Superior temporal gyrus (tissue), 1 donor: Measurements from ENCODE around the gene SYNDIG1L.
"Not testable (repeated sequence)": the region's sequence is repeated elsewhere in the genome, so short reads cannot be mapped to it uniquely, and the experiment has no call there.

Experiments used
- DNase-seq: peaks from one replicate; pipeline ENCODE4 v3.0.0-alpha.2; 2016; ENCODE audit errors: extremely low spot score

Gene SYNDIG1L

DNA sequence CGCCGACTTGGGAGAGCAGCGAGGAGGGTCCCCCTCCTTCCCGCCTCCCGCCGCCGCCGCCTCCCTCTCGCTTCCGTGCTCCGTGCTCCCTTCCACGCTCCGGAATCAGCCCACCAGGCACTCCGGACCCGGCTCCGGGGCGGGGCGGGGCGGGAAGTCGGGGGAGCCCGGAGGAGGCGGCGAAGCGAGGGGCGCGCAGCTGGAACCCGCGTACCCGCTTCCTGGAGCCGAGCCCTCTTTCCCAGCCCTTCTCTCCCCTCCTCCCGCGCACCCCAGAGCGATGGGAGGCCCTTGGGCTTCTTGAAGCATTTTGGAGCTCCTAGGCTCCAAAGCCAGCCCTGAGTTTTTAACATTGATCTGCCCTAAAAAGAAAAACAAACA, at the start of gene SYNDIG1L:
TSS of gene SYNDIG1L (minus strand) at position 9 of the 381 bp plus-strand sequence. CDS start 16,466 bp downstream, outside the sequence.
- no peak for DNase-seq

DNA sequence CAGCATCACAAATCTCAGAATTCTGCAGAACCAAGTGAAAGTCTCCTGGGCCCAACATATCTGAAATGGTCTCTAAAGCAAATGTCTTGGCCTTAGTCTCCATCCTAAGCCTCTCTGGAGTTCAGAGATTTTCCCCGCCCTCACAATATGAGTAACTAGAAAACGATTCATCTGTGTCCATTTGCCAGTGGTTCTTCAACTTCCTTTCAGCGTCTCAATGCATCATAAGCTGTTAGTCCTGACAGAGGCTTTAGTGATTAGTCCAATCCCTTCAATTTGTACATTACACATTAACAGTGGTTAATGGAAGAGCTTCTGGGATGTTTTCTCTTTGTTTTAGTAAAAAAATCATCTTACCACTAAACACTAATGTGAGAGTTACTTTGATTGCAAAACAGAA, 49.7 kb upstream of the SYNDIG1L start:
- no peak for DNase-seq

DNA sequence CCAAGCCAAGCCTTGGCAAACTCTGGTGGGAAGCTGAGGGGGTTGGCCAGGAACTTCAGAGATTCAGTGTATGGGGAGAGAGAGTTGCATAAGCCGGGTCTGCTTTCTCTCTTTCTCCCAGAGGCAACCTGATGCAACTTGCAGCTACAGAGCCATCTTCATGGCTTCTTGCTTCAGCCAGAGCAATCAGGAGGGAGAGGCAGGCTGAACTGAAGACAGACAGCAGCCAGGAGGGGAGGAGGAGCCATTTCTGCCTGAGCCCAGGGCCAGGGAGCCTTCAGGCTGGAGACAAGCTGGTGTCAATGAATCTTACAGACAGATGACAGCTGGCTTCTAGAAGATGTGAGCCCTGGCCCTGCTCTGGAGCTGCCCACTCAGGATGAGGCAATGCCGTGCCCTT, 48.4 kb upstream of the SYNDIG1L start:
- DNase-seq = no peak

DNA sequence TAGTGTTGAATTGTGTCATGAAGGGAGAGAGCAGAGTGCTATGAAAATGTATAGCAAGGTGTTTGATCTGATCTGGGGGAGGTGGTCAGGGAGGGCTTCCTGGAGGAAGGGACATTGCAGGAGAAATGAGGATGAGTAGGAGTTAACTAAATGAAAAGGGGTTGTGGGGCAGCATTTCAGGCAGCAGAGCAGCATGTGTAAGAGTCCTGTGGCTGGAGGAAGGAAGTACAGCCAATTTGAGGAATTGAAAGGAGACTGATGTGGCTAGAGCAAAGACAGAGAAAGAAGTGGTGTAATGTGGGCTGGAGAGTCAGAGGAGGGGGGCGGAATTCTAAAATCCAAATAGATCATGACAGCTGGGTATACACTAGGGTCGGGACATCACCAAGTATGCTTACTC, 46.6 kb upstream of the SYNDIG1L start:
- DNase-seq = no peak

DNA sequence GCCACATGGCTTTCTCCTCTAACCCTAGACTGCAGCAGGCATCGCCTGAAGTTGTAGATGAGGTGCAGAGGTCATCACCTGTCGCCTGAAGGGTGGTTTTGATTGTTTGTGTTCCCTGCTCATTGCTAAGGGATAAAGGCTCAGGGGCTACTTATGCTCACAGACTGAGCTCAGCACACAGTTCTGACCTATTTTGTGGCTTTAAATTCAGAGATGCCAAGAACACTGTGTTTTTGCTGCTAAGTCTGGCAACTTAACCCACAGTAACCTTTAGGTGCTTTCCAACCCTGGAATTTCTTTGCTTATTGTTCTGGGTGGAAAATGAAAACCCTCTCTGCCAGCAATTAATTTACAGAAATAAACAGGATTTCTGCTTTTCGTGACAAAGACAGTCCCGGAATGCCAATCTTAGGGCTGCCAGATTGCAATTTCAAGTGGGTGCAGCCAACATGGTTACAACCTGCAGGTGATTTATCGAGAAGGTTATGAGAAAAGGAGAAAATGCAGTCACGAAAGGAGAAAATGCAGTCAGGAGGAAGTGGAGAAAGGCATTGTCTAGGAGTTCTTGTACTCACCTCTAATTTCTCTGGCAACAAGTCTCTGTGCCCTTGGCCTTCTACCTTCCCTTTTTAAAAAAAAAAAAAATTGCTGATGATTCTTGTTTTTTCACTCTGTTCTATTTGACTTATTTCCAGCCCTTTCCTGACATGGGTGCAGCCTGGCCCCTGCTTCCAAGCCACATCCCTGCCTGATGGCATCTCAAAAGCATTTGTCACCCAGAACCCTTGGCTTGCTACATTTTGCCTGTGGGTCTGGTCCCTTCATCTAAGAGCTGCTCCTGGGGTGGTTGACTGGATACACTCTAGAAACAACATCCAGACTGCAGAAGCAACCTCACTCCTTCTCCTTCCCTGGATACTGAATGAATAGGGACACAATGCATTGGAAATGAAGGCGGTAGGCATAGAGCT, 43.8 kb upstream of the SYNDIG1L start:
- DNase-seq = no peak

DNA sequence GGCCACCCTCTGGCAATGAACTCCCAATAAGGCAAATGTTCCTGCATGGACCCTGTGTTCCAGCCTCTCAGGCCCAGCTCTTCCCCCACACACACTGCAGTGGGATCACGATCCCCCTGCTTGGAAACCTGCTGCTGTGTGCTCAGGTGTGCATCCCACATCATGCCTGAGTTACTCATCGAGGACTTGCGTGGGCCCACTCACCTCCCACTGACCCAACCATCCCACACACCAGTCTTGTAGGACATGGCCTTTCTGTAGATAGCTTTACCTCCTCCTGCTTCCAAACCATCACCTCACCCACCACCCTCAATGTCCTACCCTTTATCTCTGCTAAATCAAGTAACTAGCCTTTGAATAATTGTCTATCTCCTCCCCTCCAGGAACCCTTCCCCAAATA, 42.5 kb upstream of the SYNDIG1L start:
- DNase-seq = no peak

DNA sequence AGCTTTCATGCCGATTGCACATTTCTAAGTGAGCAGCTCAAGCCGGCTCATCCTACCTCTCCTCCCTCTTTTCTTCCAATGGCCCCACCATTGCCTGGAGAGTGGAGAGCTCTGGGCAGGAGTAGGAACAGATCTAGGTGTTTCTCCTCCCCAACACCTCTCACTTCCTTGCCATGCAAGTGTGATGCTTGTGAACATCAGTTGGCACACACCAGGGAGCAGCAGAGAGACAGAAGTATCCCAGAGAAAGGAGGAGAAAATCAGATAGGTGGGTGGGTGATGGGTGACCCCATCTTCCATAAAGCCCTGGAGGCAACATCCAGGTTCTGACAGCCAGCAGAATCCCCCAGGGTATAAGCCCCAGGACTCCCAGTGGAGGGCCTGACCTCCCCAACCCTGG, 39.3 kb upstream of the SYNDIG1L start:
- DNase-seq = no peak

DNA sequence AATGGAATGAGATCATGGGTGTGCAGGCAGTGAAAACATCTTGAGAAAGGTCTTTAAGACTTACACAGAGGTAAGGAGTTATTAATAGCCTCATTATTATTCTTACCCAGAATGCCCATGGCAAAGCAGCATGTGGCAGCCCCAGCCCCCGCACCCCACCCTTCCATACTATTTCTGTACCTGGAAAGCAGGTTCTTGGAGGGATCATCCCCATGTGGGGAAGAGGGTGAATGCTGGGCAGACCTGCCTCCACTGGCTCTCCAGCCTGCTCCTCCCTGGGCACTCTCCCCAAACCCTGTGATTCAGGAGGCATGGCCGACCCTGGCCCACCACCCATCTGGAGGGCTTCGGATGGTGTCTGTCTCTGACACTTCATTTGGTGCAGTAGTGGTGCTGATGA, 38.8 kb upstream of the SYNDIG1L start:
- no peak for DNase-seq

DNA sequence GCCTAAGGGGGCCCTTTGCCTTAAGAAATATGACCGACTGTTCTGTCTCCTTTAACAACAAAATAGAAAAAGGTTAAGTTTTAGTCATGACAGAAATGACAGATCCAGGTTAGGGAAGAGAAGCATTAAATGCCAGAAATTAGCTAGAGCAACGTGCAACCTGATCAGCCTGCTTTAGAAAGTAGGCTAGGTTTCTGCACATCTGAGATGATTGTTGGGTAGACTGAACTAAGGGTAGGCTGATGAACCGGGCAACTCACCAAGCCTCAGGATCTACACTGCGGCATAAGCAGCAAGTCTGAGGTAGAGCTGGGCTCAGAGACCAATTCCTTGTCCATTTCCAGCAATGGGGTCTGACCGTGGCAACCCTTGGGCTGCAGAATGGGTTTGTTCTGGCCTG, 37.7 kb upstream of the SYNDIG1L start:
- no peak for DNase-seq

DNA sequence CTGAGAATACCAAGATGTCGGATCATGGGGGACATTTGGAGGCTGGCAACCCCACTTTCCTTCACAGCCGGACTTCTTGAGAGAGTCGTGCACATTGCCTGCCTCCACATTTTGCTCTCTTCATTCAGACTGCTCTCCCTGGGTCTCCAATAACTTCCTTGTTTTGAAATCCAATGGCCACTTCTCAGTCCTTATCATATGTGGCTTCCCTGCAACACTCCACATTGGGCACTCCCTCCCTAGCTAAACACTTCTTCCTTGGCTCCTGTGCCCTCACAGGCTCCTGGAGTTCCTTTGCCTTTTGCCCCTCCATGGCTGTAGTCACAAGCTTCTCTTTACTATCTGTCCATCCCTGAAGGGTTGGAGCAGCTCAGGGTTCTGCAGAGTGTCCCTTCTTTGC, 37.0 kb upstream of the SYNDIG1L start:
- DNase-seq = no peak

DNA sequence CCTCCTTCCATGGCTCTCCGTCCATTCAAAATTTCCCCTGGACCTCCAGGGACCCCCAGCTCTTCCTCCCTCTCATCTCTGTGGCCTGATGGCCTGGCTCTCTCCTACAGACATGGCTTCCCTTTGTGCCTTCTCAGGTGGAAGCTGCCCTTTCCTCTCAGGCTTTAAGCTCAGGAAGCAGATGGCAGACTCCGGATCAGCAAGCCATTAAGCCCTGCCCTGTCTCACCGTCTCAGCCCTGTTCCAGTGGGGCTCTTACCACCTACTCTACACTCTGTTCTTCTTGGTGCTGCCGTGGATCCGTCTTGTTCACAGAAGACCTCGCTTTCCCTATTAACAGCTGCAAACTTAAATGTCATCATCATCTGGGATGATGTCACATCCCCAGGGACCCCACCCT, 34.0 kb upstream of the SYNDIG1L start:
- DNase-seq = no peak

DNA sequence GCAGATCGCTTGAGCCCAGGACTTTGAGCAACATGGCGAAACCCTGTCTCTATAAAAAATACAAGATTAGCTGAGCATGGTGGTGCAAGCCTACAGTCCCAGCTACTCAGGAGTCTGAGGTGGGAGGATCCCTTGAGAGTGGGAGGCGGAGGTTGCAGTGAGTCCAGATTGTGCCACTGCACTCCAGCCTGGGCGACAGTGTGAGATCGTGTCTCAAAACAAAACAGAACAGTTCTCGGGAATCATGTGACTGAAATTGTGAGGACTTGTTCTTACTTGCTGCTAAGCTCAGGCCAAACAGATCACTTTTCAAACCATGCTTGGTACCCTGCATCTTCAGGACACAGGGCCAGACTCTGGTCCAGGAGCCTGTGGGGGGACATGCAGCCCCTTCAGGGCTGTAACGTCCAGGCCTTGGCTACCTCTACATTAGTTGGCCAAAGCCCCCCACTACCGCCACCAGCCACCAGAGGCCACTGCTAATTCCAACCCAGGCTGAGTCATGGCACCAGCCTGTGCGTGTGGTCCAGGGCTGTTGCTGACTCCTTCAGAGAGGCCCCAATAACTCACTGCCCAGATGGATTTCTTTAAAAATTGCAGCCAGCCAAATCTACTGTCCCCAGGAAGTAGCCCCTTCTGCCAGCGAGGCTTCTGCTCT, 33.4 kb upstream of the SYNDIG1L start:
- DNase-seq = no peak

DNA sequence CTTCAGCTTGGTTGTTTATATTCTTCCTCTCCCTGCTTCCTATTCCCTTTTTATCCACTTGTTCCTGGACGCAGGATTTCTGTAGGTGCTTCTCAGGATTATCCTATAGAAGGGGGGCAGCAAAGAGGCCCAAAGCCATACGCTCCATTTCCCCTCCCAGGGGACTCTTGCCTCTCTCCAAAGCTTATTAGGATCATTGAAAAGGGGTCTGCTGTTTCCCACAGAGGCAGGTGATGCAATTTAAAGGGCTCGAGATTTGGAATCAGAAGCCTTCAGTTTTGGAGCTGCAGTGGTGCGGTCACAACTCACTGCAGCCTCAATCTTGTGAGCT, 31.5 kb upstream of the SYNDIG1L start:
- no peak for DNase-seq

DNA sequence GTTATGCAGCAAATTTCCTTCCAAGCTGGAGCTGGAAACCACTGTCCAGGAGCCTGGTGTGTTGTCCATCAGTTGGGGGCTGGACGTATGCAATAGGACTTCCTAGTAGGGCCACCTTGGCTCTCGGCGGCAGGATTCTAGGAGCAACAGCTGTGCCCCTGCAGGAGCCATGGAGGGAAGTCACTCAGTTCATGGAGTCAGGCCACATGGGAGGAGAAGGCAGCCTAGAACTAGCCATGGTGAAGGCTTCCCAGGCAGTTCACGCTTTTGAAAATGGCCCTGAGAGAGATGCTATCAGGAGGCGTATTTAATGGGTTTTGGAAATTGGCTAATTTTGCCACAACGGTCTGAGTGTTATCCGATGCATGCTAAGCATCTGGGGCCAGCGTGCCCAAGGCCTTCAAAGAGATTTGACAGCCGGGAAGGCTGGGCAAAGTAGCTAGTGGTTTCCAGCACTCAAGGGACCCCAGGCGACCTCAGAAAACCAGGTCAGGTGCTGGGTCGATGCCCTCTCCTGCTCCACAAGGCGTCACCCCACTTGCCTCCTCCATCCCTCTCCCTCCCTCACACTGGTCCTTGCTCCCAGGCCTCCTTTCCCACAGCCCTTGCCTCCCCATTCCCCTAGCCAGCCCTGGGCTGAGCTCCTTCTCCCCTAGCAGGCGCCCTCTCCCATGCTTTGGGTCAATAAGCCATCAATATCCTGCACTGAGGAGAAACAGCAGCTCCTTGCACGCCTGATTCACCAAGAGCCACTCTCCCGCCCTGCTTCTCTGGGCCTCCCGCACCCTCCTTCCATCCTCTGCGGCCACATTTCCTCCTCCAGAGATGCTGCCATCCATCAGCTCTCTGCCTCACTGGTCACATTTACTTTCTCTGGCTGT, 30.9 kb upstream of the SYNDIG1L start:
- no peak for DNase-seq

DNA sequence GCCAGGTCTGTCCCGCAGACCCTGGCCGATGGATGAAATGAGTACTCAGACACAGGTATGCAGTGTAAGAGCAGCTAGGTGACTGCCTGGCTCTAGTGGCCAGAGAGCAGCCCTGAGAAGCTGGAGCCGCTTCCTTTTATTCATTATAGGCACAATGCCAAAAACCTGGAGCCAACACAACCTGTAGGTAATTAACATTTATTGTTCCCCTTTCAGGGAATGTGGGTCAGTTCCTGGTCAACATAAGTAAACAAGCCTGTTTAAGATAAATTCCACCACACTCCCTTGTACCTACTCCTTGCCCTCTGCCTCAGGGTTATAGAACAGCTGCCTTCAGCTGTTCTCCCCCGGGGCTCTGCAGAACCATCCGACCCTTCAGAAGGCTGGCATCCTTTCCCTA, 28.4 kb upstream of the SYNDIG1L start:
- DNase-seq = not testable (repeated sequence)

DNA sequence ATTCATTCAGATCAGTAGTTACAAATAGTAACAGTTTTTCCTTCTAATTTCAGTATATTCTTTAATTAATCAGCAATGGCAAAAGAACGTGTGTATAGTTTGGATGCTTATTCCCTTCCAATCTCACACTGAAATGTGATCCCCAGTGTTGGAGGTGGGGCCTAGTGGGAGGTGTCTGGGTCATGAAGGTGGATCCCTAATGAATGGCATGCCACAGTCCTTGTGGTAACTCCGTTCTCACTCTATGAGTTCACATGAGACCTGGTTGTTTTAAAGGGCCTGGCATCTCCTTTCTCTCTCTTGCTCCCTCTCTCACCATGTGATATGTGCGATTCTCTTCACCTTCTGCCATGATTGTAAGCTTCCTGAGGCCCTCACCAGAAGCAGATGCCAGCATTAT, 18.9 kb upstream of the SYNDIG1L start:
- no peak for DNase-seq

DNA sequence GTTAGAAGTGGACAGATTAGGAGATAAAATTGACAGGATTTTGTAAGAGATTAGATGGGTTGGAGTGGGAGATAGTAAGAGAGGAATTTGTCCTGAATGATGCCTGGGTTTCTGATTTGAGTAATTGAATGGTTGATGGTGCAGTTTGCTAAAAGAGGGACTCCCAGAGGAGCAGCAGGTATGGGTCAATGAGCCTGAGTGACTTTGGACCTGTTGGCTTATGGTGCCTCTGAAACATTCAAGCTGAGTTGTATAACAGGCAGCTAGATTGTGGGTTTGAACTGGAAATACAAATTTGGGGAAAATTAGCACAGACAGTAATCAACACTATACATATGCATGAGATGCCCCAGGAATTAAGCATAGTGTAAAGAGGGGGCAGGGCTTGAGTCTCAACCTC, 16.7 kb upstream of the SYNDIG1L start:
- DNase-seq = no peak

DNA sequence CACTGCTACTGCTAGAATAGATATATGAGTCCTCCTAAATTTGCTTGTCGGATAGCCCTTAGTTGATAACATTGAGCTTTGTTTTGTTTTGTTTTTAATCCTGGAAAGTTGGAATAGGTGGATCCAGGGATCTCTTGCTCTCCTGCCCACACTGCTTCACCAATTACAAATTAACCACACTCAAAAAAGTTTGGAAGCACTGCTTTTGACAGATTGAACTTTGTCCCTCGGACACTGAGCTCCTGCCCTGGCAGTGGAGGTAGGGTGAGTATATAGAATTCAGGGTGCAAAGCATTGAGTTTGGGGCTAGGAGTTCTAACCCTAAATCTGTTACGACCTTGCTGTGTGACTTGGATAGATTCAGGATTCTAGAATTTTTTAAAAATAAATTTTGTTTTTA, 15.1 kb upstream of the SYNDIG1L start:
- DNase-seq = no peak

DNA sequence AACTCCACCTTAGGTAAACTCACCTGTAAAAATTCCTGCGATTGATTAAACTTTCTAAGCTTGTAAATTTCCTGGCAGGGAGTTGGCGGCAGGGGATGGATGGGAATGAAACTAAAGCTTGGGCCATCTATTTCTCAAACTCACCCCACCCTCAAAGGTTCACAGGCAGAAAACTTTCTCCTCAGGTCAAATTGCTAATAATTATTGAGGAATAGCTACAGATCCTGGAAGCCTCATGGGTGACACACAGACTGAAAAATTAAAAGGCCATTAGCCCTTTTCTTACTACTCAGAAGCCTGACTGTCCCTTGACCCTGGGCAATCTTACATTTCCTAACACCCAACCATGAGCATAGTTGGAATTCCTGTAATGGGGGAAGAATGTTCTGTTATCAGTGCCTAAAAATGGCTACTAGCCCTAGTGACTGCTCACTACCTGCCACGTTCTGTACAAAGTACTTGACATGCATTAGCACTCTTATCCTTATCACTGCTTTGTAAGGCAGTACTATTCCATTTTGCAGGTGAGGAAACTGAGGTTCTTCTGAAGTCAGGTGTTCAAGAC, 12.4 kb upstream of the SYNDIG1L start:
- DNase-seq = no peak

DNA sequence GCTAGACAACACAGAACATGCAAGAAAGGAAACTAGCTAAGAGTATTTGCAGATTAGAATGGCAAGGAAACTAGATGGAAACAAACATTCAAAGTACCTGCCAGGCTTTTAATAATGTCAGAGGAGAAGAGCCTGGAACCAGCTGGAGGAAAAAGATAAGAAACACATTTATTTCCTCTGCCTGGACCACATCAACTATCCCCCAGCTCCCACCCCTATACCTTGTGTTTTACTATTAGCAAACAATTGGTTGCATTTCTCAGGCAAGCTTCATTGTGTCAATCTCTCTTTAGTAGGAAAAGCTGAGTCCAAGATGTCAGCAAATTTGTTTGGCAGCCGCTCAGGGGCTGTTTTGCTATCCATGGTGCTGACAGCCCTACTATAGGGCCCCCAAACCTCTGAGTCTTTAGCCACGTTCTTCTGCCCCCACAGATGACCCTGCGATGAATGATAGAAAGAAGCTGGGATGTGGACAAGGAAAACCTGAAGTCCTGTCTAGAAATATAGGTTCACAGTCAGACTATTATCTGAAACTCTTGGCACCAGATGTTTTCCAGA, 11.6 kb upstream of the SYNDIG1L start:
- DNase-seq = no peak

DNA sequence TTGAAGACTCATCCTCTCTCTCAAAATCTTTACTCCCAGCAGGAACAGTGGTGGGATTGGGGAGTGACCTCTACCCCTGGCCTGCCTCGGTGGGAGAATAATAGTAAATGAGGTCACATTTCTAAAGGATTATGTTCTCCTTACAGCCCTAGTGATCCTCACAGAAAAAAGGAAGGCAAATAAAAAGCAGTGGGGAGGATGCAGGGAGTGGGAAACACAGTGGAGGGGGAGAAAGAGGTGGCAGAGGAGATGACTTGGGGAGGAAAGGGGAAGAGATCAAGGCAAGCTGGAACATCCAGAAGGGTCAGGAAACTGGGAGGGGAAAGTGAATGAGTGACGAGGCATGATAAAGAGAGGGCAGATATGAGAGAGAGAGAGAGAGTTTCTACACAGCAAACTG, 8.3 kb upstream of the SYNDIG1L start:
- DNase-seq = no peak

DNA sequence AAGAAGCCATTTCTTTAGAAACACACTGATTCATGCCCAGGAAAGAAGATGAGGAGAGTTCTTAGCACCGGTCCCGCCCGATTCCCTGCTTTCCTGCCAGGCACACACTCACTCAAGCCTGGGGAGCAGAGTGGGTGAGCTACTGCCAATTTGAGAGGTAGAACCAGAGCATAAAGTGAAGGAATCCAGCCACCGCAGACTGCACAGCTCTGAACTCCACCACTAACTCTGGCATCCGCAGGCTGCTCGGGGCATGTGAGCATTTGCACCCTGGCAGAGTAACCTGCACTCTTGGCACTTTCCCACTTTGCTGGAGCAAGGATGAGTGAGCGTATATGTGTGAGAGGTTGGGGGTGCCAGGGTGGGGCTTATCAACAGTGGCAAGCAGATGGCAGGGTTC, 4.0 kb upstream of the SYNDIG1L start:
- DNase-seq = no peak
